GM18511 (cell line): ENCODE data around the gene MTHFSD.

Experiments used
- ATAC-seq: cut with Tn5 transposase; IDR thresholded peaks from one replicate; pipeline ENCODE4 v1.9.1; 2021; ENCODE audit warnings: mild to moderate bottlenecking, moderate library complexity; ENCODE audit not compliant: unreplicated experiment

Gene MTHFSD

GRCh38 chr16:86584726-86585721 lies 30.0 kb upstream of the MTHFSD start:
- ATAC-seq = no peak

- no peak for ATAC-seq
These were observed 29.1 kb upstream of the MTHFSD start for GRCh38 chr16:86584071-86584685.

- no peak for ATAC-seq
These were observed 26.4 kb upstream of the MTHFSD start for GRCh38 chr16:86581458-86581857.

- no peak for ATAC-seq
These were observed 25.7 kb upstream of the MTHFSD start for GRCh38 chr16:86580791-86581170.

- ATAC-seq = no peak
These were observed 25.2 kb upstream of the MTHFSD start for GRCh38 chr16:86580063-86580790.

GRCh38 chr16:86579268-86580062 lies 24.4 kb upstream of the MTHFSD start:
- ATAC-seq = no peak

GRCh38 chr16:86578611-86579267 lies 23.7 kb upstream of the MTHFSD start:
- ATAC-seq = no peak

GRCh38 chr16:86578061-86578599 lies 23.1 kb upstream of the MTHFSD start, which contains the start of gene FOXL1:
TSS of gene FOXL1 (plus strand) at chr16:86578549. CDS start at chr16:86578724, 175 bp downstream.
- no peak for ATAC-seq

- no peak for ATAC-seq
These were observed 22.4 kb upstream of the MTHFSD start for GRCh38 chr16:86577314-86577971.

- no peak for ATAC-seq
These were observed 21.7 kb upstream of the MTHFSD start for GRCh38 chr16:86576591-86577313.

GRCh38 chr16:86575754-86576557 lies 20.9 kb upstream of the MTHFSD start:
- ATAC-seq = no peak

- ATAC-seq = no peak
These were observed 20.2 kb upstream of the MTHFSD start for GRCh38 chr16:86575095-86575685.

- no peak for ATAC-seq
These were observed 19.6 kb upstream of the MTHFSD start for GRCh38 chr16:86574646-86575045.

- no peak for ATAC-seq
These were observed 18.8 kb upstream of the MTHFSD start for GRCh38 chr16:86573646-86574508.

GRCh38 chr16:86573215-86573614 lies 18.2 kb upstream of the MTHFSD start:
- ATAC-seq = no peak

GRCh38 chr16:86572606-86573005 lies 17.6 kb upstream of the MTHFSD start:
- no peak for ATAC-seq
